ENCODE results near the gene AMZ2.
"Not testable (repeated sequence)": the region's sequence is repeated elsewhere in the genome, so short reads cannot be mapped to it uniquely, and the experiment has no call there.

AMZ2 gene

DNA sequence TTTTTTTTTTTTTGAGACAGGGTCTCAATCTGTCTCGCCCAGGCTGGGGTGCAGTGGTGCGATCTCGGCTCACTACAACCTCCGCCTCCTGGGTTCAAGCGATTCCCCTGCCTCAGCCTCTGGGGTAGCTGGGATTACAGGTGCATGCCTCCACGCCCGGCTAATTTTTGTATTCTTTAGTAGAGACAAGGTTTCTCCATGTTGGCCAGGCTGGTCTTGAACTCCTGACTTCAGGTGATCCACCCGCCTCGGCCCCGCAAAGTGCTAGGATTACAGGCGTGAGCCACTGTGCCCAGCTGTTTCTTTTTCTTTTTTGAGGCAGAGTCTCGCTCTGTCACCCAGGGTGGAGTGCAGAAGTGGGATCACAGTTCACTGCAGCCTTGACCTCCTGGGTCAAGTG lies 27.1 kb upstream of the AMZ2 start:
- DNase-seq: not testable (repeated sequence)

DNA sequence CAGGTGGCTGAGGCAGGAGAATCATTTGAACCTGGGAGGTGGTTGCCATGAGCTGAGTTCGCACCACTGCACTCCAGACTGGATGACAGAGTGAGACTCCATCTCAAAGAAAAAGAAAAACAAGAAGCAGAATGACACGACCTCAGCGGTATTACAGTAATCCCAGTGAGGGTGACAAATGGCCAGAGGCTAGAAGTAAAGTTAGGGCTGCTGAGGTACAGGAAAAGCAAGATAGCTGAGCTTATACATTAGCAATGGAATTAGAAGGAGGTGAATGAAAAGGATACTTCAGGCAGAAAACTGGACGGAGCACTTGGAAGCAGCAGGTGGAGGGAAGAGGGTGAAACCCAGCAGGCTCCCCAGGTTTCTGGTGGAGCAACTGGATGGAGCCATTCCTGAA lies 26.1 kb upstream of the AMZ2 start:
- no peak for DNase-seq

DNA sequence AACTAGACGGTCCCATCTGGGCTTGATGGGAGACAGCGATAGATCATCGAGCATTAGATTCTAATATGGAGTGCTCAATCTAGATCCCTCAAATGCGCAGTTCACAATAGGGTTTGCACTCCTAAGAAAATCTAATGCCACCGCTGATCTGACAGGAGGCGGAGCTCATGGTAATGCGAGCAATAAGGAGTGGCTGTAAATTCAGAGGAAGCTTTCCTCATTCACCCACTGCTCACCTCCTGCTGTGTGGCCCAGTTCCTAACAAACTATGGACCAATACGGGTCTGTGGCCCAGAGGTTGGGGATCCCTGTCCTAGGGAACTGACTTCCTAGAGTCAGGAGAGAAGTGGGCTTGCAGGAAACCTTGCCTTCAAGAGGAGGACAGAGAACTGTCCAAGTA lies 25.2 kb upstream of the AMZ2 start:
- DNase-seq: no peak

DNA sequence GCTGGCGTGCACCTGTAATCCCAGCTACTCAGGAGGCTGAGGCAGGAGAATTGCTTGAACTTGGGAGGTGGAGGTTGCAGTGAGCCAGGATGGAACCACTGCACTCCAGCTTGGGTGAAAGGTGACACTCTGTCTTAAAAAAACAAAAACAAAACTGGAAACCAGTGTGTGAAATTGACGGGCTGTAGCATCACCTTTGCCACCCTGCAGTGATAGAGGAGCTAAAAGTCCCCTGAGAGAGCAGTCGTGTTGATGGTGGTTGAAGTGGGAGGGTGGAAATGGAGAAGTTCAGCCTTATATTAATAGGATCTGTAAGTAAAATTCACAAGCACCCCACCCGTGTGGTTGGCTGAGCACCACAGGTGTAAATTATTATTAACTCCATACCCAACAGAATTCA lies 22.8 kb upstream of the AMZ2 start:
- not testable (repeated sequence) for DNase-seq

DNA sequence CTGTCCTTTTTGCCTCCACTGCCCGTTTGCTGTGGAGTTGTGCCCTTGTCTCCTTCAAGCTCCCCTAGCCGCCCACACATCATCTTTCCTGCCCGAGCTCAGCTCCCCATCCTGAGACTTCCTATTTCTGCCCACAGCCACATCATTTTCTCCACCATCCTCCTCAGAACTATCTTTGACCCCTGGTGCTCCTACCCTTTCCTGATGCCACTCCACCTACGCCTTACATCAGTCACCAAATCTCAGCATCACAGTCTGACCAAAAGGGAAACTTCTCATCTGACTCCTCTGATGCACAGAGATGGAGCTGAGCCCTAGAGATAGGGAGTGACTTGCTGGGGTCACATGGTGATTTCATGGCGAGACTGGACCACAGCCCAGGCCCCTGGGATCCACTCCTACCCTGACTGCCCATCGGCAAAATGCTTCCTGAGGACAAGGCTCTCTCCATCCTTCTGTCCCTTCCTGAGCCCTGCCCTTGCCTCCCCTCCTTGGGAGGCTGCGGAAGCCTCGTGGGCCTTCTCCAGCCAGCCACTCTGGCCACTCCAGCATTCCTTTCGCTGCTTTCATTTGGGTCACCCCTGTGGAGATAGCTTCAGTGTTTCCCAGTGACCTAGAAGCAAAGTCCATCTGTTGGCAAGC lies 19.7 kb upstream of the AMZ2 start:
- not testable (repeated sequence) for DNase-seq

DNA sequence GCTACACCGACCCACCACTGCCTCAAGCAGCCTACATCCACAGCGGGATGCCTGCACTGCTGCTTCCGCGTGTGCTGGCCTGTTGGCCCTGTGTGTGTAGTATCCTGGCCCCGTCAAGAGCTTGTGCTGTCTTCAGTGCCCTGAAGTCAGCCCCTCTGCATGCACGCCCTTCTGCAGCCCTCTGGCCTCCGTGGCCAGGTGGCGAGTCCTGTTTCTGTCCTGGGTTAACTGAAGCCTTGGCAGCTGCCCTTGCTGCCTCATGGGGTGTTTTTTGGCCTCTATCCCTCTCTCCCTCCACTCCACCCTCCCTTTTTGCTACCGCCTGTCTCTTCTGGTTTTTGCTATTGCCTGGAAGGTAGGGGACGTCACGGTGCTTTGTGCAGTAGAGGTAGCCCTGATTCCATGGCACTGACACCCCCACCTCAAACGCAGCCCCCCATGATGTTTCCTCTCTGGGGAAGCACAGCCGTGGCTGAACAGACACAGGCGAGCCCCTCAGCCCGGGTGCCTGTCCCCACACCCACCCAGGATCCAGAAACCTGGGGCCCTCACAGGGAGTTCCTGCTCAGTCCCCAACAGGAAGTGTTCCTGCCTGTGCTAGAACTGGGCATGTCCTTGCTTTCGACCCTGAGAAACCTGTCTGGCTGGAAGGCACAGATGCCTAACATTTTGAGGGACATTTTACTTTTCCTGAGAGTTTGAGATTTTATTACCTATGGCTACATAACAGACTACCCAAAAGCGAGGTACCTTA lies 18.8 kb upstream of the AMZ2 start:
- no peak for DNase-seq

DNA sequence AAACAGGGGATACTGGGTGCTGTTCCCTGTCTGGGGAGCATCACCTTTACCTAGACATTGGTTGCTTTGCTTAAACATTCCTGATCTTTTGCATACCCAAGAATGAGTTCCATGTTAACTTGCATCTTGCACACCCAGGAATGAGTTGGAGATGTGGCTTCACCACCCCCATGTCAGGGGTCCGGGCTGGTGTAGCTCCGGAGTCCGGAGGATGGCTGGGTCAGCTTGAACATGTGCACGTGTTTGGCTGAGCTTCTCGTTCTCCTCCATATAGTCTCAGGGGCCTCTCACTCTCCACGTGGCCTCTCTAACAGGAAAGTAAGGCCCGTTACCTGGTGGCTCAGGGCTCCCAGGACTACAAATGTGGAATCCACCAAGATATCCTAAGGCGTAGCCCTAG lies 18.2 kb upstream of the AMZ2 start:
- no peak for DNase-seq

DNA sequence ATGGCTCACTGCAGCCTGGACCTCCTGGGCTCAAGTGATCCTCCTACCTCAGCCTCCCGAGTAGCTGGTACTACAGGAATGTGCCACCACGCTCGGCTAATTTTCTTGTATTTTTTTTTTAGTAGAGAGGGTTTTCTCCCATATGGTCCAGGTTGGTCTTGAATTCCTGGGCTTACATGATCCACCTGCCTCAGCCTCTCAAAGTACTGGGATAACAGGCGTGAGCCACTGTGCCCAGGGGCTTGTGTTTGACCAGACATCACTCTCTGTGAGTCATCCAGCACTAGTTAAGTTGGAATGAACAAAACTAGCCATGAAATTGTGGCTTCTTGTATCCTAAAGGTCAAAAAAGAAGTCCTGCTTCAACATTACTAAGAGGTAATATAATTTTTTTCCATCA lies 16.7 kb upstream of the AMZ2 start:
- not testable (repeated sequence) for DNase-seq

DNA sequence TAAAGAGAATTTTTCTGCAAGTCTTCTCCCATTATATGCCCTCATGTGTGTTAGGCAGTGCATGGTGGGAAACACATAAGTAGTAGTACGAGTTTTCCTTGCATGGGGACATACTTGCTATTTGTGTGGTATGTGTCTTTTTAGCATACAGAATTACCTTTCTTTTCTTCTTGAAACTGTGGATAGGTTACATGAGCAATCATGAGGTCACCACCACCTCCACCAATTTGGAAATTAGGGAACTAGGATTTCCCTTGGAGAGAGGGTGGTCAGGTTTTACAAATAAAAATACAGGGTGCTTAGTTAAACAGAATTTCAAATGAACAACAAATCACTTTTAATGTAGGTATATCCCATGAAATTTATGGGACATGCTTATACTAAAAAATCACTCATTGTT lies 16.3 kb upstream of the AMZ2 start:
- DNase-seq: no peak

DNA sequence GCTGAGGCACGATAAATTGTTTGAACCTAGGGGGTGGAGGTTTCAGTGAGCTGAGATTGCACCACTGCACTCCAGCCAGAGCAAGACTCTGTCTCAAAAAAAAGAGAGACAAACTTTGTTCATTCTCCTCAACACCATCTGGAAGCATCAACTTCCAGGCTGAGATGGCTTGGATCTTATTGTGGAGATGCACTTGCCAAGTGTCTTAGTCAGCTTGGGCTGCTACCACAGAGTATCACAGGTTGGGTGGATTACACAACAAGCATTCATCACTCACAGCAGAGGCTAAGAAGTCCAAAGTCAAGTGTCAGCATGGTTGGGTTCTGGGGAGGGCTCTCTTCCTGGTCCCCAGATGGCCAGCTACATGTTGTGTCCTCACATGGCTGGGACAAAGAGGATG lies 15.1 kb upstream of the AMZ2 start:
- DNase-seq: not testable (repeated sequence)

DNA sequence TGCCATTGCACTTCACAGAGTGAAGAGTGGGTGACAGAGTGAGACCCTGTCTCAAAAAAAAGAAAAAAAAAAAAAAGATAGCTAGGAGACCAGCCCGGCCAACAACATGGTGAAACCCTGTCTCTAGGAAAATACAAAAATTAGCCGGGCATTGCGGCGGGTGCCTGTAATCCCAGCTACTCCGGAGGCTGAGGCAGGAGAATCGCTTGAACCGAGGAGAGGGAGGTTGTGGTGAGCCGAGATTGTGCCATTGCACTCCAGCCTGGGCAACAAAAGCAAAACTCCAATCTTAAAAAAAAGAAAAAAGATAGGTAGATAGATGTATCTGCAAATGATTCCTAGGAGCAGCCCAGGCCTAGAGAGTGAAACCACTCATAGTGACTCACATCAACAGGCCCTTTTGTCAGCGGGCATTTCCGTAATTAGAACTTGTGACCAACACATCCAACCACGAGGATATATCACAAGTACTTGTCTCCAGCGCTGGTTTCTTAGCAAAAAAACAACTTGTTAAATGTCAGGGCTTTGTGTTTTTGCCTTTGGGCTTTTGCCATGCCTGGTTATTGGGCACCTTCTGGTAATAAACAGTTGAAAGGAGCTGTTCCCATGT lies 13.0 kb upstream of the AMZ2 start:
- DNase-seq: not testable (repeated sequence)

DNA sequence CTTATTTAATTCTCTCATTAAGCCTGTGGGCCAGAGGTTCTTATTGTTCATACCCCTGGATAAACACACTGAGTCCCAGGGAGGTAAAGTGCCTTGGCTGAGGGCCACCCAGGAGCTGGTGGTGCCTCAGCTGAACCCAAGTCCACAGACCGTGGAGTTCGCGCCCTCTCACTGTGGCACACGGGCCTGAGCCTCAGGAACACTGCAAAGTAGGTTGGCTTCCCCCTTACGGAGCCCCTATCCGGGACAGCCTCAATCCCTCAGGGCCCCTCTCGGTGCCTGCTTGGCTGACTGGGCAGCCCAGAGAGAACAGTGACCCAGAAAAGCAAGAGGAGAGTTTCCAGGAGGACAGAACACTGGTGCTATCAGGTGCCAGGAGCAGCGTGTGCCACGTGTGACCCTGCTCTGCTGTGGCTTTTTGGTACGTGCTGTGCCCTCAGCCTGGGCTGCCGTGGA lies 12.5 kb upstream of the AMZ2 start:
- DNase-seq: not testable (repeated sequence)

DNA sequence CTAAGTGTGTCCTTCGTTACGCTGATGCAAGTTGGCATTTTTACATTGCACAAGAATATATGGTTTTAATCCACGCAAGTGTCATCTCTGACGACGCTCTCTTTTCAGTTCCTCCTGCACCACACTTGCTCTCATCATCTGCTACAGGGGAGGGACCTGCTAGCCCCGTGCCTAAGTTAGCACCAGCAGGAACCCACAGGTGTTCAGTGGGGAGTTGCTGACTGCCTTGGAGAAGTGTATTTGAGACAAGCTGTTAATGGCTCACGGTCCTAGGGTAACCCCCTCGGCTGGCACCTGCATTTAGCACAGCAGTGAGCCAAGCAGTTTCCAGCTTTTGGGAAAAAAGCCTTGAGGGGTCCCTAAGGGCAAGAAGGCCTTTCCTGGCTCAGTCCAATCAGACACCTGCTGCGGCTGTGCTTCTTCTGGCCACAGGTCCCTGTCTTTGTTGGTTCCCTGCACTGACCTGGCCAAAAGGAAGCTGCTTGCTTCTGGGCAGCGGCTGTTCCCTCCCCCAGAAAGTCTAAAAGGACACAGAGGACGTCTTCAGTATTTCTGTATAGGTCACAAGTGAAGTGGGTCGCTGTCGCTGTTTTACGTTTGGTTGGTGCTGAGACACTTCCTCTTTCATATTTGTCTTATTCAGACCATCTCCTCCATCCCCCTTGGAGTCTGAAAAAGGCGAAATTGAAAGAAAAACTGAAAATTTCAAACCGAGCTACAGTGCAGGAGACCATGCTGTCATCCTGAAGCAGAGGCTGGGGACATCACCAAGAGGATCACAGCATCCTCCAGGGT lies 10.3 kb upstream of the AMZ2 start:
- DNase-seq: not testable (repeated sequence)

DNA sequence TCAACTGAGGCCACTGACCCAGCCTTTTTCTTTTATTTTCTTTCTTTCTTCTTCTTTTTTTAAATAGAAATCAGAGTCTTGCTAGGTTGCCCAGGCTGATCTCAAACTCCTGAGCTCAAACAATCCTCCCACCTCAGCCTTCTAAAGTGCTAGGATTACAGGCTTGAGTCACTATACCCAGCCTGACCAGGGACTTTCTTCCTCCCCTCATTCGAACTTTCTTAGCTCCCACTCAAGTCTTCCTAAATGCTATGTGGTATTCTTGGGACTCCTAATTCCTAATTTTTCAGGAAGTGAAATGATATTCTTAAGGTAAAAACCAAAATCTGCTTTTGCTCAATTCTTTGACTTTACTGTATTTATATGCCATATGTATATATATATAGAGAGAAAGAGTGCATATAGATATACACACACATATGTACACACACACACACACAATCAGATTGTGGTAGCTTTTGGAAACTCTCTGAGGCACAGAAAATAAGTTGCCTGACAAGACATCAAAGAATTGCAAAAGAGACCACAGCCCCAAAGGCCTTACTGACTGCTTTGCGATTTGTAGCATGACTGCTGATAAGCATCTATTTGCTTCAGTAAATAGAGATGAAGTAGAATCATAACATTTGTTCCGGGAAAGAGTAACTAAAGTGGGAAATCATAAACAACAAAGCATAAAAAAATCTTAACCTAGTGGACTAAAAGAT lies 9.5 kb upstream of the AMZ2 start:
- DNase-seq: no peak

DNA sequence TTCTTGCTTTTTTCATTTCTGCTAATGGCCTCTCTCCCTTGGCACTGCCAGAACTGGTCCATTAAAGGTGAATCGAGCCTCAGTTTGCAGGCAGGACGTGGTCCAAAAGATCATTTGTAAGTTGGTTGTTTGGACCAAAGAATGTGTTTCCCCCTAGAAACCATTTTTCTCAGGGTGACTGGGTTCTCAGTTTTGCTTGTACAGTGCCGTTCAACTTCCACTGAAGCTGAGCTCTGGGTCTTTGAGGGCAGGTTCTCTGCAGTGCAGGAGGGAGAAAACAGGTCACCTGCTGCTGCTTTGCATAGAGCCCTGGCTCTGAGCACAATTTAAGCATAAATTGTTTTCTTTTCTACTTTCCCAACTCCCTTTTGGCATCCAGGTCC lies 9.0 kb upstream of the AMZ2 start:
- DNase-seq: no peak

DNA sequence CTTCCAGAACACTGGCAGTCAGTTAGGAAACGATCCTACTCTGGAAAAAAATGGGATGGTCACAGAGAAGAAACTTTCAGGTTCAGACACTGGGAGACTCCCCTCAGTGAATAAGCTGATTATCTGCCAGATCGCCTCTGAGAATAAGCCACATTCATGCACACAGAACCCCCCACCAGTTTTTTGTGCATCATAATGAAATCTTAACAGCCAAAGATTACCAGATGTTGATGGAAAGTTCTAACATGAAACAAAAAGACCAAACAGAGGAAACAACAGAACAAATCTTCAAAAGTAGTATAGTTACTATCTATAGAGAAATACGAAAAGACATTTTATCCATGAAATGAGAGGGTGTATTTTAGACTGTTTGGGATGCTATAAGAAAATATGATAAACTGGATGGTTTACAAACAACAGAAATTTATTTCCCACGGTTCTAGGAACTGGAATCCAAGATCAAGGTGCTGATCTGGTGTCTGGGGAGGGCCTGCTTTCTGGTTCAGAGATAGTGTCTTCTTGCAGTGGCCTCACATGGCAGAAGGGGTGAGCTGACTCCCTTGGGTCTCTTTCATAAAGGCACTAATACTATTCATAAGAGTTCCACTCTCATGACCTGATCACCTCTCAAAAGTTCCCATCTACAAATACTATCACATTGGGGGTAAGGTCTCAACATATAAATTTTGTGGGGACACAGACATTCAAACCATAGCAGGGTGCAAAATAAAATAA lies 8.0 kb upstream of the AMZ2 start:
- DNase-seq: no peak

DNA sequence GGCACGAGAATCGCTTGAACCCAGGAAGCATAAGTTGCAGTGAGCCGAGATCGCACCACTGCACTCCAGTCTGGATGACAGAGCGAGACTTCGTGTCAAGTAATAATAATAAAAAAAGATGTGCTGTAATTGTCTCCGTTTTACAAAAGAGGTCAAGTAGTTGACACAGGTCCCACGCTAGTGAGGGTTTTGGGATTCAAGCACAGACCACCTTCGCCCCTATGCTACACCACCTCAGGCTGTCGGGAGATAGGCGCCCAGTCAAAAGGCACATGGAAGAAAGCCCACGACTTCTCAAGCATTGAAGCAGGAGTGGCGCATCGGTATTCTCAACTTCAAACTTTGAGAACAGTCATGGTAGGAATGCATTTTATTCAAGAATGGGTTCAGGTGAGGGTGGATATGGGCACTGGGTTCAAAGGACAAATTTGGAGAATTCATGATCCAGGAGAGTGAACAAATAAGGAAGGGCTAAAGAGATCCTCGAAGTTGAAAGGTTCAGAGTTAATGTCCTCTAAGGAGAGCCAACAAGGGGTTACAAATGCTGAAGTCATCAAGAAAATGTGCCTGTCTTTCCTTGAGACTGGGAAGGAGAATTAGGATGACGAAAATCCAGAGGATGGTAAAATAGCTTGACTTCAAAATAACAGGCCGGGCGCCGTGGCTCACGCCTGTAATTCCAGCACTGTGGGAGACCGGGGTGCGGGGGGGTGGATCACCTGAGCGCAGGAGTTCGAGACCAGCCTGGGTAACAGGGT lies 1.4 kb upstream of the AMZ2 start:
- no peak for DNase-seq

DNA sequence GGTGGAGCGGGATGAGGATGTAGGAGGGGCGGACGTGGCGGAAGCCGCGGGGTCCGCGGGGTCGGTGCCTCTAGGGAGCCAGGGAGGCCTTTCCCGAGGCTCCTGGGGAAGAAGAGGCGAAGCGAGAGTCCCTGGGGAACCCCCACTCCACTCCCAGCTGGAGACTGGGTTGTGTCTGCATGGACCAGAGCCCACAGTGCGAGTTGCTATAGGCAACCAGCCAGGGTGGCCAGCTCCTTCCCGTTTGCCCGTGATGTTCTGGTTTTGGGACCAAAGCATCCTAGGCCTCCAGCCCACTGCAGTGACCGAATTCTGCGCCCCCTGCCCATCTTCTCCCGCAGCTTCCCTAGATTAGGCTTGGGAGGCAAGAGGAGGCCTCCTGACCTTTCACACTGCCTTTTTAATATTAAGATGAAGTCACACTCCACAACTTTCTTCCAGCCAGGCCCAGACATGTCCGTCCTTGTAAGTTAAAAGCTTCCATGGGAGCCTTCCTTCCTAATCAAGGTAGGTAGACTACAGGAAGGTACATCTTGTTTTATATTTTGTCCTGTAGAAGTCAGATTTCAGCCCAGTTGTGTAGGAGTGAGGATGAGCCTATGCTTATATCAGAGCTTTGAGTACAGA lies 469 bp downstream of the AMZ2 start:
- DNase-seq: no peak

DNA sequence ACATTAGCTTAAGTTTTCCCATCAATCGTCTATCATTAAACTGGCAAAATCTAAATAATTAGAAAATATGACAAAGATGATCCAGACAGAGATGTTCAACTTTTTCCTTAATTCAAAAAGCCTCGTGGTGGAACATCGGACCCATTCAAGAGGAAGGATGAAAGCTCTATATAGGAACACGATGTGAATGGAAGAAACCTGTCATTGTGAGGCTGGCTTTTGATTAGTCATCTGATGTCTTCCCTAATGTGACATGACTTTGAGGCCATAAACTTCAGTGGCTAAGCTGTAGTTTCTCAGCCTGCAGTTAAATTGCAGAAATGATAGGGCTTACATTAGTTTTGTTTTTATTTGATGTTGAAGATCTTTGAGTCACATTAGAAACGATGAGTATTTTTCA lies 1.0 kb downstream of the AMZ2 start:
- DNase-seq: no peak

DNA sequence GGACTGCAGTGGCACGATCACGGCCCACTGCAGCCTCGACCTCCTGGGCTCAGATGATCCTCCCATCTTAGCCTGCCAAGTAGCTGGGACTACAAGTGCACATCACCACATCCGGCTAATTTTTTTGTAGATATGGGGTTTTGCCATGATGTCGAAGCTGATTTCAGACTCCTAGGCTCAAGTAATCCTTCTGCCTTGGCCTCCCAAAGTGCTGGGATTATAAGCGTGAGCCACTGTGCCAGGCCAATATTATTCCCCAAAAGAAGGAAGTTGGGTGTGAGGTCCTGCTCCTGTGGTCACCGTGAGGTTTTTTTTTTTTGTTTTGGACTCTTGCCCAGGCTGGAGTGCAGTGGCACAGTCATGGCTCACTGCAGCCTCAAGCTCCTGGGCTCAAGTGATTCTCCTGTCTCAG lies 1.5 kb downstream of the AMZ2 start:
- DNase-seq: no peak

DNA sequence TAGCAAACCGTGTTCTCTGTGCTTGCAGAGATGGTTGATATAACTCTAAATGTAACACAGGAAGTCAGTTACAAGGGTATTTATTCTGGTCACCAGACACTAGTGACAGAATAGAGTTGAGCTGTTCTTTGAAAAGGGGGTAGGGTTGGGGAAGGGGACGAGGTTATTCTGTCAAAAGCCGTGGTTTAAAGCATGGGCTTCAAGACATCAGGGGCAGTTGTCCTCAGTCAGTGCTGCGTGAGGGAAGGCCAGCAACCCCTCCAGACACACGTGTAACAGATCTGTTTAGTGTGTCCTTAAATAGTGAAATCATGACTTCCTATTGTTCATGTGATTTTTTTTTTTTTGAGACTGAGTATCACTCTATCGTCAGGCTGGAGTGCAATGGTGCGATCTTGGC lies 5.6 kb downstream of the AMZ2 start:
- DNase-seq: not testable (repeated sequence)

All from stimulated activated CD4-positive, alpha-beta T cell treated with anti-CD3 and anti-CD28 coated beads, Interleukin-4, amount 100 ng/mL, for 1 hour (primary cell).